ENCODE results near the gene CDK5RAP1.

The CDK5RAP1 gene

DNA sequence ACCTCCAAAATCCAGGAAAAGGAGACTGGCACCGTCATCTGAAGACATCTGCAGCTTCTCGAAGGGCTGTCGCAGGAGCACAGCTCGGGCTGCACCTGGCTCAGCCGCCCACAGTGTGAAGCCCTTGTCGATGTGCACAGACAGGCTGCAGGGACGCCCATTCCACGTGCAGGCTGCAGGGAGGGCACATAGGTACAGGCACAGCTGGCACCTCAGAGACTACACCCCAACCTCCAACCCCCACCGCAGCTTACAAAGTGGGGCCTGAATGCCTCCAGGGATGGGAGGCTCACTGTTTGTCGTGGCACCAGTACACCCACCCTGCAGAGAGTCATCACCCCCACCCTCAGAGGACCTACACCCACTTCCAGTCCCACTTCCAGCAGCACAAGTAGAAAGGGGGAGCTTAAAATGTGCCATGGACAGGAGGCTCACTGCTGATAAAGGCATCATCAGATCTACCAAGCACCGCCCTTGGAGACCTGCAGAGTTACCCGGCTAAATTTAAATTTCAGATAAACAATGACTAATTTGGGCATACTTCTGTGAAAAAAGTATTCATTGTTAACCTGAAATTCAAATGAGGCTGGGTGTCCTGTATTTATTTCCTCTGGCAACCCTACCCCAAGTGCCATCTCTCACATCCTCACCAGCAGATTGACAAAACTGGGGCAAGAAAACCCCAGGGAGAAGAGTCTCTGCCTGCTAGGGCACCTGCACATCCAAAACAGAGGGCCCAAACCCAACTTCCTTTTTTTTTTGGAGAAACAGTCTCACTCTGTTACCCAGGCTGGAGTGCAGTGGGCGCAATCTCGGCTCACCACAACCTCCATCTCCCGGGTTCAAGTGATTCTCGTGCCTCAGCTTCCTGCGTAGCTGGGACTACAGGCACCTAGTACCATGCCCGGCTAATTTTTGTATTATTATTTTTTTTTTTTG is 7.7 kb upstream of the CDK5RAP1 start:
- no peak overlapping the region for H3K4me3 ChIP-seq (replicated peaks; ENCODE audit: low read depth, low read length)
- TF ChIP-seq, protein P1, sequence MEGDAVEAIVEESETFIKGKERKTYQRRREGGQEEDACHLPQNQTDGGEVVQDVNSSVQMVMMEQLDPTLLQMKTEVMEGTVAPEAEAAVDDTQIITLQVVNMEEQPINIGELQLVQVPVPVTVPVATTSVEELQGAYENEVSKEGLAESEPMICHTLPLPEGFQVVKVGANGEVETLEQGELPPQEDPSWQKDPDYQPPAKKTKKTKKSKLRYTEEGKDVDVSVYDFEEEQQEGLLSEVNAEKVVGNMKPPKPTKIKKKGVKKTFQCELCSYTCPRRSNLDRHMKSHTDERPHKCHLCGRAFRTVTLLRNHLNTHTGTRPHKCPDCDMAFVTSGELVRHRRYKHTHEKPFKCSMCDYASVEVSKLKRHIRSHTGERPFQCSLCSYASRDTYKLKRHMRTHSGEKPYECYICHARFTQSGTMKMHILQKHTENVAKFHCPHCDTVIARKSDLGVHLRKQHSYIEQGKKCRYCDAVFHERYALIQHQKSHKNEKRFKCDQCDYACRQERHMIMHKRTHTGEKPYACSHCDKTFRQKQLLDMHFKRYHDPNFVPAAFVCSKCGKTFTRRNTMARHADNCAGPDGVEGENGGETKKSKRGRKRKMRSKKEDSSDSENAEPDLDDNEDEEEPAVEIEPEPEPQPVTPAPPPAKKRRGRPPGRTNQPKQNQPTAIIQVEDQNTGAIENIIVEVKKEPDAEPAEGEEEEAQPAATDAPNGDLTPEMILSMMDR (IDR thresholded peaks at IDR 0.05; ENCODE audit: low read depth, low read length, missing control alignments): no peak
- no peak for DNase-seq (ENCODE audit: extremely low read depth, low read depth)

DNA sequence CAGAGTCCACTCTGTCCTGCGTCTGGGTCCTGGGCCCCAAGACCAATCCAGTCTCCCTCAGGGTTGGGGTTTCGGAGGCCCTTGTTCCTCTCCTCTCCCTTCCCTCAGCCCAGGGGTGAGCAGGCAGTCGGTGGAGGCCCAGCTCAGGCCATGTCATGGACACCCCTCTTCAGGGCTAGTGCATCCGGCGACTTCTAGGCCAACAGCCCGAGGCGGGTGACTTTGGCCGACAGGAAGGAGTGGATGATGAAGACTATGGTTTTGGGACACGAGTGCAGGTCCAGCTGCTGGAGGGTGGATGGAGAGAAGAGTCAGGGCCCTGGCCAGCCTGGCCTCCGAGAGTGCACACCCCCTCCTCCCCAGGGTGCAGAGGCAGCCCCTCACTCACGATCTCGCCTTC is 7.0 kb upstream of the CDK5RAP1 start:
- TF ChIP-seq, protein P1 (IDR thresholded peaks at IDR 0.05; ENCODE audit: low read depth, low read length, missing control alignments): no peak
- no peak overlapping the region for H3K4me3 ChIP-seq (replicated peaks; ENCODE audit: low read depth, low read length)
- DNase-seq (ENCODE audit: extremely low read depth, low read depth): no peak

DNA sequence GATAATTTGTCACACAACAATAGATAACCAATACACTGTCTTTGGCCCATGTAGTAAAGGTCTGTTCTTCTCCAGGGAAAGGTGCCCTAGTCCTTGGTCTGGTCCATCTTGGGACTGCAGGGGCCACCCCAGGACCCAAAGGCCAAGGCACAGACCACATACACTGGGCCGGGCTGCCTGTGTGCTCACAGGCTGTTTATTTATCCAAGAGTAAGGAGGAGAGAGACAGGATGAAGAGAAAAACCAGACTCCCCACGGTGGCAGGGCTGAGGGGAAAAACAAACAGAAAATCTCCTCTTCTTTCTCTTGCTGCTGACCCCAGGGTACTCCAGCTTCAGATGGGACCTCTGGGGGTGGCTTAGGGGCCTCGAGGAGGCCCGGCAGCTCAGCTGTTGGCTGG is 6.5 kb upstream of the CDK5RAP1 start:
- TF ChIP-seq, protein P1 (IDR thresholded peaks at IDR 0.05; ENCODE audit: low read depth, low read length, missing control alignments): no peak
- DNase-seq (ENCODE audit: extremely low read depth, low read depth): no peak
- H3K4me3 ChIP-seq (replicated peaks; ENCODE audit: low read depth, low read length): no peak overlapping the region

DNA sequence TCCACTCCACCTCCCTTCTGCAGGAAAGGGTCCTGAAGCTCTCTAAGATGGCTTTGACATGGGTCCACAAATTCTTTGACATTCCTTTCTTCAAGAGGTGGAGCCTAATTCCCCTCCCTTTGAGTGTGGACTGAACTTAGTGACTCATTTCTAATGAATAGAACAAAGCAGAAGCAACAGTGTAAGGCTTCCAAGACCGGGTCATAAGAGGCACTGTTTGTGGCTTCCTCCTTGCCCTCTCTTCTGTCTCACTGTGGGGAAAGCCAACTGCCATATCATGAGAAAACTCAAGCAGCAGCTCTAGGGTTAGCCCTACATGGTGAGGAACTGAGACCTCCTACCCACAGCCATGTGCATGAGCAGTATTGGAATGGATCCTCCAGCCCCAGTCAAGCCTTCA is 5.9 kb upstream of the CDK5RAP1 start:
- H3K4me3 ChIP-seq (replicated peaks; ENCODE audit: low read depth, low read length): no peak overlapping the region
- DNase-seq (ENCODE audit: extremely low read depth, low read depth): no peak
- TF ChIP-seq, protein P1 (IDR thresholded peaks at IDR 0.05; ENCODE audit: low read depth, low read length, missing control alignments): no peak

DNA sequence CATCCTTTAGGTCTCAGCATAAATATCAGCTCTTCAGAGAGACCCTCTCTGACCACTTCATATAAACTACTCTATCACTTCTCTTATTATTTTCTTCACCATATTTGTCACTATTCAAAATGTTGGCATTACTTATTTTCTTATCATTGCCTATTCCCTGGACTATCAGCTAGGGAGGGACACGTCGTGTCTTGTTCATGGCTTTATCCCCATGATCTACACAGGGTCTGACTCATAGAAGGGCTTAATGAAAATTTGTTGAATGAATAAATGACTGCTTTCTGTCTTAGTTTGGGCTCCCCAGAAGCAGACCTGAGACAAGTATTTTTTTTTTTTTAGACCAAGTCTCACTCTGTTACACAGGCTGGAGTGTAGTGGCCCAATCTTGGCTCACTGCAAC is 3.0 kb upstream of the CDK5RAP1 start:
- no peak for DNase-seq (ENCODE audit: extremely low read depth, low read depth)
- H3K4me3 ChIP-seq (replicated peaks; ENCODE audit: low read depth, low read length): no peak overlapping the region
- TF ChIP-seq, protein P1 (IDR thresholded peaks at IDR 0.05; ENCODE audit: low read depth, low read length, missing control alignments): no peak

DNA sequence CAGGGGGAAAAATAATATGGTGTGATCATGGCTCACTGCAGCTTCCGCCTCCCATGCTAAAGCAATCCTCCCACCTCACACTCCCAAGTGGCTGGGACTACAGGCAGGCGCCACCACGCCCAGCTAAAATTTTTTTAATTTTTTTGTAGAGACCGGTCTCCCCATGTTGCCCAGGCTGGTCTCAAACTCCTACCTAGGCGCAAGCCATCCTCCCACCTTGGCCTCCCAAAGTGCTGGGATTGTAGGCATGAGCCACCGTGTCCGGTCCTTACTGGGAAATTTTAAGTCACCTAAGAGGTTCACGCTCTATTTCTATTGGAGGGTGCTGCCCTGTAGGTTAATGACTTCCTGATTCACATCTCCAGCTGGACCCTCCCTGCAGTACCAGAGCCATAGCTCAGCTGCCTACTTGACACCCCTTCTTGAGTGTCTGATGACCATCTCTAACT is 626 bp upstream of the CDK5RAP1 start:
- H3K4me3 ChIP-seq (replicated peaks; ENCODE audit: low read depth, low read length): peak overlapping the region; percentile 97
- DNase-seq (ENCODE audit: extremely low read depth, low read depth): no peak

More for the DNA sequence above, 626 bp upstream of the CDK5RAP1 start:
- TF ChIP-seq, protein P1 (IDR thresholded peaks at IDR 0.05; ENCODE audit: low read depth, low read length, missing control alignments): no peak
